ENCODE results near the gene TACC2.

- no peak for TF ChIP-seq EZH2phosphoT487 (IDR thresholded peaks at IDR 0.05; ENCODE audit: borderline replicate concordance, low read depth, low read length)
- TF ChIP-seq CTCF (conservative IDR thresholded peaks at IDR 0.05; ENCODE audit: low read length), result no peak
Measured at GRCh38 chr10:122271076-122271475, 282.1 kb downstream of the TACC2 start, which contains the start of gene BTBD16.

Data from OCI-LY7 (cell line).